AG09309 (cell line): ENCODE measurements around the gene MEST.

Experiments used
- DNase-seq: peaks from one replicate; pipeline ENCODE4 v3.0.0-alpha.2; 2010; ENCODE audit warnings: low read depth
- H3K4me3 ChIP-seq: 2 replicates; pipeline ENCODE4 v1.5.1; 2011; ENCODE audit warnings: mild to moderate bottlenecking, low read depth, low read length, moderate library complexity; ENCODE audit not compliant: control insufficient read depth
- CTCF ChIP-seq: IDR thresholded peaks from 2 replicates; pipeline ENCODE4 v1.5.1; 2011; ENCODE audit warnings: mild to moderate bottlenecking, low read depth, low read length, inconsistent platforms; ENCODE audit not compliant: insufficient read depth, control insufficient read depth; ENCODE audit errors: missing control alignments

MEST gene

GRCh38 chr7:130481898-130482297 lies 10.0 kb upstream of the MEST start:
- no peak overlapping the region for H3K4me3 ChIP-seq
- no peak for DNase-seq
- TF ChIP-seq CTCF: no peak

DNA sequence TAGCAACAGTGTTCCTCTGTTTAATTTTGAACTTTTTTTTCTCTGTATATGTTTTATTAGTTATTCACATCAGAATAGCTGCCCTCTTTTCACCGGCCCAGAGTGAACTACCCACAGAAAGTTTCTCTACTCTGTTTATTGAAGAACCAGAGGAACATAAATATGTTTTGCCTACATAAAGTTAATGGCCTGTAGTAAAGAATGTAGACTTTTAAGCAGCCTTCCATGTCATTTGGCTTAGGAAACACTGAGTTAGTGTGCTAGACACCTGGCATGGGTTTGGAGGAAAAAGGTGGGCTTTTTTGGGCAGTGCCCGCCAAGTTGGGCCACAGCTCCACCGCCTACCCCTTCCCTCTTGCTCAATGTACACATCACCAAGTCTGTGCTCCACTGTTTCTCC lies 8.9 kb upstream of the MEST start:
- no peak for DNase-seq
- no peak overlapping the region for H3K4me3 ChIP-seq
- no peak for TF ChIP-seq CTCF

DNA sequence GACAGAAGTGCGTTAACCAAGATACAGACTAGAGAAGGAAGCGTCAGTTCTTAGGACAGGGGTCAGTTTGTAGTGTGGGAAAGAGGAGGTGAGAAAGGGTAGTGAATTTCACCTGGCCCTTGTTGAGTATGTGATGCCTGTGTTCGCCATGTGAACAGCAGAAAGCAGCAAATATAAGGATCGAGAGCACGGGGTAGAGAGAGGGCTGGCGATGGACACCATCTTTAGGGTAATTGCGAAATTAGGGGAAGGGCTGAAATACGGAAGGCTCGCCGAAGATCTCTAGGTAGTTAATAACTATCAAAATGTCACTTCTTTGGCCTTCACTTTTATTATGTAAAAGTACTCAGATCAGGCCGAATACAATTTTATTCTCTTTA lies 6.2 kb upstream of the MEST start:
- H3K4me3 ChIP-seq: no peak overlapping the region

GRCh38 chr7:130486114-130486953 lies 5.6 kb upstream of the MEST start:
- TF ChIP-seq CTCF: peak; percentile 5
- H3K4me3 ChIP-seq: no peak overlapping the region
- DNase-seq: no peak

More for the DNA sequence above, 6.2 kb upstream of the MEST start:
- no peak for TF ChIP-seq CTCF
- no peak for DNase-seq

DNA sequence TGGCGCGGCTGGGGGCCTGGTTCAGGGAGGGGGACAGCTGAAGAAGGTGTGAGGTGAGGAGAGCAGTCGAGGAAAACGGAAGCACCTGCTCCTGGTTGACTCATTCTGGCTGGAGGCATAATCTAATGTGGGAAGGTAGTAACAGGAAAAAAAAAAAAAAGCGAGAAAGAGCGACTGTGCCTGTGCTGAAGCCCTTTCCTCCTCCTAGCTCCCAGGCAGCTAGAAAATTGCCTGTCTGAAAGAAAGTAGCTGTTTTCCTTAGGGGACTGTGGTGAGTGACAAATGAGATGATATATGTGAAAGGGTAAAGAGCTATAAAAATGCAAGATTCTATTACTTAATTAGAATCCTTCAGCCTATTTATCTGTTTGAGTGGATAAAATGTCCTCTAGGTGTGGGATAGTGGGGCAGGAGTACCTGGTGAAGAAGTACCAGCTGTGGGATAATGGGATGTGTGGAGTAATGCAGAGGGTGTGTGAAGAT lies 4.9 kb upstream of the MEST start:
- H3K4me3 ChIP-seq: no peak overlapping the region
- no peak for DNase-seq
- TF ChIP-seq CTCF: no peak

DNA sequence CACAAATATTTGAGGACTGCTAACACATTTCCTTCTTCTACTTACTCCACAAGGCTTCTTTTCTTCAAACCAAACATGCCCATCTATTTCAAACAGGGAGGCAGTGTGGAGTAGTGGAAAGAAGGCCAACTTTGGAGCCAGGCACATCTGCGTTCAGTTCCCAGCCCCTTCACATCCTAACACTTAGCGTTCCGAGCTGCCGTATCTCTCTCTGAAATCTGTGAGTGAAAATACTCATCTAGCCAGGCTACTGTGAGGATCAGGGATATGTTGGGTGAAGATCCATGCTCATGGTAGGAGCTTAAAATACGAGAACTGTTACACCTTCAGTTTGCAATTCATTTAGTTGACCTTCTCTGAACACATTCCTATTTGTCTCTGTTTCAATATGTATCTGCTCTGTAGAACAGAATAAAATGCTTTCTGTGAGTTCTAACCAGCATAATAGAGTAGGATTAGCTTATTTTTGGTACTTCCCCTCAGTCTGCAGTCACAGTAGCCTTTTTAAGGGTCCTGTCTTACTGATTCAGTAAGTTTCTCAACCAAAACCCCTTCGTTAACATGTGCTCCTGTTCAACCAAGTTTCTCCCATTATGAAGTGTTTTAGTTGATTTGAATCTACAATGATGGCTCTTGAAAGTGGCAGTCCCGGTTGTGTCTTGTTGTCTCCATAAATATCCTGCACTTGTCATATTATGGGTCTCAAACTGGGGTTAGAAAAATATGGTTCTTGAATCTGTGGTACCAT lies 3.3 kb upstream of the MEST start:
- H3K4me3 ChIP-seq: no peak overlapping the region
- no peak for DNase-seq
- TF ChIP-seq CTCF: no peak
